ENCODE data around the gene TIGAR.

The TIGAR gene

DNA sequence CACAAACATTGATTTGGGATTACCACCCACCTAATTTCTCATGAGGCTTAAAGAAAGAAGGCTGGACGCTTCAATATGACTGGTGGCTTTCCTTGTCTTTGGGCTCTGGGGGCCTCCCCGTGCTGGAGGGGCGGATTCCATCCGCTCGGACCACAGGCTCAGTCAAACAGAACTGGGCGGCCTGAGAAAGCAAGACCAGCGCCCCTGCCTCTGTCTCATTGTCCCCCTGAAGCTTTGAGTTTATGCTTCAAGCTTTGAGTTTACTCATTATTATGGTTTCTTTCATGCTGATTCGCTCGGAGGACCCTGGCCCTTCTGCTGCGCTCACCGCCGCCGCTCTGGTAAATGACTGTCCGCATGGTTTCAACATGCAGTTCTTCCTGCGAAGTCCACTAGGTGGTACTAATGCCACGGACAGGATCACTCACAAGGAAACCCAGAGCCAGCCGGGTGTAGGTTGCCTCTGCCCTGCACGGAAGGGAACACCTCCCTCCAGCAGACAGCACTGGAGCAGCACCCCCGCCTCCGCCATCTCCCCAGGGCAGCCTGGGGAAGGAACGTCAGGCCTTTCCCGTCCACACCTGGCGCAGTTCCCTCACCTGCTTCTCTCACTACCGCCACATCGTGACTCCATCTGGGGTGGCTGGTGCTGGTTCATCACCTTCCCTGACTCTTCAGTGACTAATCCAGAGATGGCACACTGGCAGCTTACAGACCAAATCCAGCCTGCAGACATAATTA, 13.2 kb upstream of the TIGAR start:
- DNase-seq: peak; percentile 47

DNA sequence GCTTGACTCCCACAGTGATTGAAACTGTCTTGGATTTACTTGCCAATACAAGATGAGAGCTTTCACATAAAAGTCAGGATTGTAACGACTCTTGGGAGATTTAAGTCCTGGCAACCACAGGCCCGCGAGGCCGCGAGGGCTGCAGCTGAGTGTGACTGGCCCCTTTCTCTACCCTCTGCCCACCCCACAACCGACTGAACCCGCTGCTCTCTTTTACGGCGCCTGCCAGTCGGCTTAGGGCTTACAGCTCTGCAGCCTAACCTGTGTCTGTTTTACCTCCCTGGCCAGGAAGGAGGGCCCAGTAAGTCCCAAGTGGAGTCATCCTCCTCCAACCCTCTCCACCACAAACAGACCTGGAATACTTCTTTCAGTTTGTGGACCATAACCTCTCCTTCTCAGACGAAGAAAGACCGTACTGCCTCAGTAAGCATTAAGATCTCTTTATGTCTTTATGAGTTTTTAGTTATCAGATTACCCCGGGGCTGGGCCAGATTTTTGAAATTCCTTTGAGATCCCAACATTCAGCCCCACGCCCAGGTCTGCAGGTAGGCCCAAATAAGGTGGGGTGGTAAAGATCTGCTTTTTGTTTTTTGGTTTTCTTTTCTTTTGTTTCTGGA, 12.6 kb upstream of the TIGAR start:
- no peak for DNase-seq

DNA sequence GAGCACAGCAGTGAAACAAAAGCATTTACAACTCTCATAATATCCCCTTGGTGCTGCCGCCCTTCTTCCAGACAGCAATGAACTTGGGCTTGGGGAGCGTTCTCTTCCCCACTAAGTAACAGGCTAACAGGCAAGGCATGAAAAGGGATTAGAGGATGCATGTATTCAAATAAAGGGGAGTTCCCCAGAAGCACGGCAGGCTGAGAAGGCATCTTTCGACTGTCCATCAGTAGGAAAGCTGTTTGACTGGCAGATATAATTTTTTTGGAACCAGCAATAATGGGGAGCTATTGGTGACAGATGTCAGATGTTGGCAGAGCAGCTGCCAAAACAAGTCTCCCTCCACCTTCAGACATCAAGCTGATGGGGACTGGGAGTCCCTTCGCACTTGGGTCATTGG, 9.2 kb upstream of the TIGAR start:
- no peak for DNase-seq

DNA sequence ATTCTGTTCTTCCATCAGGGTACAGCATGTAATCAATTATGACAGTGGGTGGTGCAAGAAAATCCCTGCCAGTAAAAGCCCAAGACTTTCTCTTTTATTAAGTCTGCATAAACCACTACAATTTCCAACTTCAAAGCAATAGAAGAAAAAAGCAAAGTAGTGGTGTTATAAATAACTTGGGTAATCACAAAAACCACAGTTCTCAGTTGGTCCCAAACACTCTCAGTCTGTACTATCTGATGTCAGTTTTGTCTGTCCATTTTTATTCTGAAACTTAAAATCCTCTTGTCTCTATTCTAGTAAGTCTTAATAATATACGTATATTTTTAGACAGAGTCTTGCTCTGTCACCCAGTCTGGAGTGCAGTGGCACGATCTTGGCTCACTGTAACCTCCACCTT, 8.8 kb upstream of the TIGAR start:
- DNase-seq: no peak

DNA sequence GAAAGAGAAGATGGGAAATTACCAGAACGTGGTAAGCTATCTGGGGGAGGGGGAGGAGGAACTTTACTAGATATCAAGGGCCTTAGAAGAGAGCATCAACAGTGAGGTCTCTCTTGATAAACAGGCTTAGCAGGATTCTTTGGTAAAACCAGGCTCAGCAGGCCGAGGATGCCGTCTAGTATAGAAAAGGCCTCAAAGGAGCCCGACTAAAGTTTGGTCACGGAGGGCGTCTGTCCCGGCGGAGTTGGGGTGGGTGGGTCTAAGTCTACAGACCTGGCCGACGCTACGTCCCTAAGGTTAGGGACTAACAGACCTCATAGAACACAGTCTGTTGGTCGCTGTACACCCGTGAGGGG, 538 bp upstream of the TIGAR start:
- DNase-seq: no peak

DNA sequence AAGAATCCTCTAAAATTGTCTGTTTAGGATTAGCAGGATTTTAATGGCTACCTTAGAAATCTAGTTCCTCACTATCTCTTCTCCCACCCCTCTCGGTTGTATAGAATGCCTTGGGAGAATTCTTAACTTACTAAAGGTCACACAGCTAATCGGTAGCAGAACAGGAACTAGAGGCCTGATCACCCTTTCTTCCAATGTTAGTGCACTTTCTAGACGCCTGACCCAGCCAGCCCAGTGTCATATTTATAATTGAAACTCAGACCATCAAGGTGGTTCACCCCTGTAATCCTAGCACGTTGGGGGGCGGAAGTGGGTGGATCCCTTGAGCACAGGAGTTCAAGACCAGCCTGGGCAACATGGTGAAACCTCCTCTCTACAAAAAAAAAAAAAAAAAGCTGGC, 1.7 kb downstream of the TIGAR start:
- DNase-seq: no peak

DNA sequence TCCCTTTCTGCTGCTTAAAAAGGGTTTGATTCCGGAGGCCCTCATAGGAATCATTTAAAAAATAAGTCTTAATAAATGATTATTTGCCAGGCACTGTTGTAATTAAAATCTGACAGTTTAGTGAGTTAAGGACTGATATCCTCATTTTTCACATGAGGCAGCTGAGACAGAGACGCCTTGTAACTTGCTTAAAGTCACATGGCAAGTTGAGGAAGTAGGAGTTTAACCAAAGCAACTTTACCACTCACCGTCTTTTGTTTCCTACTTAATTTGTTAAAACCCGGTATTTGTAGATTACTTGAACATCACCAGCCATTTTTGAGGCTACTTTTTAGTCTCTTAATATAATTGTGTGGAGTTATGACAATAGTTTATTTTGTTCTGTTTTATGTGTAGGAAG, 2.4 kb downstream of the TIGAR start:
- DNase-seq: no peak

DNA sequence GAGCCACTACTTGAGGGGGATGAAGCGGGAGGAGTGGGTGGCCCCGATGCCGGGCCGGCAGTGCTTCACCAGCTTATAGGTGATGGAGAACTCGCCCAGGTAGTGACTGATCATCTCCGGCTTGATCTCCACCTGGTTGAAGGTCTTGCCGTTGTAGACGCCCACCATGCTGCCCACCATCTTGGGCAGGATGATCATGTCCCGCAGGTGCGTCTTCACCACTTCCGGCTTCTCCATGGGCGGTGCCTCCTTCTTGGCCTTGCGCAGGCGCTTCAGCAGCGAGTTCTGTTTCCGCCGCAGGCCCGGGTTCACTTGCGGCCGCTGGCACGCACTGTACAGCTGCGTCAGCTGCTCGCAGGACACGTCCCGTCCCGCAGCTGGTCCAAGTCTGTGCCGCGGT, 3.4 kb downstream of the TIGAR start:
- no peak for DNase-seq

DNA sequence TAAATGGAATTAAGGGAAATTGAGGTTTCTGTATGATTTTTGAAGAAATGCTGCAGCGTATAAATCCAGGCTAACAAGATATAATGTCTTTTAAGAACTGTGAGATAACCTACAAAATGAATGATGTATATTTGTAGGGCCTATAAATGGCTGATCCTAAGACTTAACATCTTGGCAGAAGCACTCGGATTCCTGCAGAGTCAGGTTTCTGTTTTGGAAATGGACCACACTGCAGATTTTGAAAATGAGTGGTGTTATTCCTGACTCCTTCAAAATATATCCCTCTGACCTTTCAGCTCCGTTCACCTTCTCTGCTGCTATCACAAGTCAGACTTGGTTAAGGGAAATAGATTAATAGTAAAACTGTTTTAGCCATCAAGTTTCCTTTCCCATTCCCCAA, 5.0 kb downstream of the TIGAR start:
- no peak for DNase-seq

DNA sequence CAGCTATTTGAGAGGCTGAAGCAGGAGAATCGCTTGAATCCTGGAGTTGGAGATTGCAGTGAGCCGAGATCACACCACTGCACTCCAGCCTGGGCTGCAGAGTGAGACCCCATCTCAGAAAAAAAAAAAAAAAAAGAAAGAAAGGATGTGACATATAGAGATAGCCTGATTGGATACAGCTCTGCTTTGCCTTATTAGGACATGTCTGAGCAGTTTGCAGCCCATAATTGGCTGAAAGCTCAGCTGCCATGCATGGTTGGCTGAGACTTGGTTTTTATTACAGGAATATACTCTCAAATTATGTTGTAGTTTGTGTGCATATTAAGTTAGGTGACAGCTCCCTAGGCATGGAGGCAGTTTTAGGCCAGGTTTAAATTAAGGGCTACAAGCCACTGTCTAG, 6.3 kb downstream of the TIGAR start:
- DNase-seq: no peak

DNA sequence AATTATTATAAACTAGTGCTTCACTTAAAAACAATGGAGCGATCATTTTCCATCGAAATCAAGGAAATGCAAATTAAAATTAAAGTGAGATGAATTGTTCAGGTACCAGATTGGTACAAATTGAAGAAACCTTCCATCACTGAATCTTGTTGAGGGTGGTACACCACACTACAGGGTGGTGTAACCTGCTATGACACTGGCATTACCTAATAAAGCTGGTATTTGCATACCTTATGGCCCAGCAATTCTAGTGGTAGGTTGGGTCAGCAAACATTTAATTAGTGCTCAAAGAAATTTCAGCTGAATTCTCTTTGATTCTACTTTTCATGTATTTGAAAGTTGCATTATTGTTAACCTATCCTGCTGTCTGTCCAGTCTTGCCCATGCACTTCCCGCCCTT, 9.2 kb downstream of the TIGAR start:
- no peak for DNase-seq

DNA sequence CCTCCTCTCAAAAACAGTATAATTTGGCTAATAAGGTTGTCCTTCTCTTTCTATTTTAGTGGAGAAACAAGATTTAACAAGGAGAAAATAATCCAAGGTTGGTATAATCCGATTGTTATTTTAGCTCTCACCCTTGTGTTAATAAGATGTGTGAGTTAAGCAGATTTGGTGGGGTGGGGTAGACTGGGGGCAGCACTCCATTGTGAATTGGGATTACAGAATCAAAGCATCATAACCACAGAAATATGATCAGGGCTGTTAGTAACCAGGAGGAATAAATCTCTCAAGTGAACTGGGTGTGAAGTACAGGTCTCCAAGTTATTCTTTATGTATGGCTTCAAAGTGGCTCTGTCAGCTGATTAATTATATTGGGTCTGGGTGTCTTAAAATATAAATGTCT, 10.2 kb downstream of the TIGAR start:
- no peak for DNase-seq

DNA sequence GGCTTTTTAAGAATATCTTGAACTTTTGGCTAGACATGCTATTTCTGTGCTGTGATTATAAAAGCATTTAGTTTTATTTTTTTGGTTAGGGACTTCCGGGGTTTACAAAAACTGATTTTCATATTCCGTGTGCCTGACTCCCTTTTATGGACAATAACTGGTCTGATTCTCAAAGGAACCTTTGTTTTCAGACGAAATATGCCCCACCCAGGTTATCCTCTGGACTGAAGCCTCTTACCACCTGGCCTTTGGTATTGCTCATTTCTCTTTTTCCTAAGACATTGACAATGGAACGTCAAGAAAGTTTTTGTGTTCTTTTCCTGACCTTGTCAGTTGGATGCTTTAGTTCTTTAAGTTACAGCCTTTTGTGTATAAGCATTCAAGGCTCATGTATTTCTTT, 10.8 kb downstream of the TIGAR start:
- no peak for DNase-seq

DNA sequence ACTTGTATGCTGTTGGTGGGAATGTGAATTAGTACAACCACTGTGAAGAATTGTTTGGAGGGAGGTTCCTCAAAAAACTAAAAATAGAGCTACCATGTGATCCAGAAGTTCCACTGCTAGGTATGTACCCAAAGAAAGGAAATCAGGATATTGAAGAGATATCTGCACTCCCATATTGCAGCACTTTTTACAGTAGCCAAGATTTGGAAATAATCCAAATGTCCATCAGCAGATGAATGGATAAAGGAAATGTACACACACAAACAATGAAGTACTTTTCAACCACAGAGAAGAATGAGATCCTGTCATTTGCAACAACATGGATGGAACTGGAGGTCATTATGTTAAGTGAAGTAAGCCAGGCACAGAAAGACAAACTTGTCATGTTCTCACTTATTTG, 25.9 kb downstream of the TIGAR start:
- DNase-seq: no peak

DNA sequence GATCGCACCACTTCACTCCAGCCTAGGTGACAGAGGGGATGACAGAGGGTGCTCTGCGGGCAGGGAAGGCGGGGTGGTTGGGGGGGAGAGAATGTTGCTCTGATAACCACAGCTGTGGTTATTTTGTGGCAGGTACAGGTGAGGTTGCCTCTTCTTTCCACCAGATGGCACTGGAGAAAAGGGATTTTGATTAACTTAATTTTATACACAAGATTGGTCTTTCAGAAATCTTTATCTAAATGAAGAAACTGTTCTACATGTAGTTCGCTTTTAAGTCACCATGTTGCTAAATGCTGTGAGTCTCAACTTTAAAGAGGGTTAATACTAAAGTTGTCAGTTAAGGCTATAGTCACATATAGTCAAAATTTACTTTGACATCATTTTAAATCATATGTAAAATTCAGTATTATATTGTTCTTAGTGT, 32.8 kb downstream of the TIGAR start:
- DNase-seq: no peak

DNA sequence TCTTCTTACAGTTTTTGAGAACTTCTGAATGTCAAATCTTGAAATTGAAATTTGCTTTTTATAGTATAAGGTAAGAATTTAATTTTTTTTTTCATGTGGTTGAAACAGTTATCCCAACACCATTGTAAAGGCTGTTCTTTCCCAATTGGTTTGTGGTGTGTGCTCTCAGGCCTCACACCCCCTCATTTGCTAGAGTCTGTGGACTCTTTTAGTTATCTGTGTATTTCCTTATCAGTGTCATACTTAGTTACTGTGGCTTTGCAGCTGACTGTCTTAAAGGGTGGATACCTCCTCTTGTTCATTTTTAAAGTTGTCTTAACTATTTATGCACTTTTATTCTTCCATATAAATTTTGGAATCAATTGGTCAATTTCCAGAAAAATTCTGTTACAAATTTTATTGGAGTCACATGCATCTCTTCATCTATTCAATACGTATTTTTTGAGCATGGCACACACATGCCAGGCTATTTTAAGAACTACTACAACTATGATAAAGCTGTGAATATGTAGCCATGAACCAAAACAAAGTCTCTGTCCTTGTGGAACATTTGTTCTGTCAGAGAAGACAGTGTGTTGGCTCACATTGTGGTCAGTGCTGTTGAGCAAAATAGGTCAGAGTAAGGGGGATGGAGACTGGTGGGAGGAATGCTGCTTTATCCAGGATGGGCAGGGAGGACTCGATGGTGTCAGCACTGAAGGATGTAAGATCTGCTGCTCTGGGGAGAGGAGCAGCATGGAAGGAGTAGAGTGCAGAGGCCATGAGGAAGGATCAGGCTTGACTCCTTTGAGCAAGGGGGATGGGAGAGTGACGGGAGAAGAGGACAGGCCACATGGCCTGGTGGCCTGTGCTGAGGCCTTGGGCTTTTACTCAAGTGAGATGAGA, 34.4 kb downstream of the TIGAR start:
- no peak for DNase-seq

DNA sequence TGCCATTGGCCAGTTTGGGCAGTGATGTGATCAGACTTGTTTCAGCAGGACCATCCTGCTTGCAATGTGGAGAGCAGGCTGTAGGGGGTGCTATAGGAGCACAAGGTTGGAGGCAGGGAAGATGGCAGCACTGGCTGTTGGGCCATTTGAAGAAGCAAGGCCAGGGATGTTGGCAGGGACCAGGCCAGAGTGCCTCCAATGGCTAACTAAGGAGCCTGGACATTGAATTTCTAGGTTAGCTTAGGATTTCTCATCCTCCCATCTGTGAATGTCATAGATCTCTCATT, 35.0 kb downstream of the TIGAR start:
- DNase-seq: no peak

DNA sequence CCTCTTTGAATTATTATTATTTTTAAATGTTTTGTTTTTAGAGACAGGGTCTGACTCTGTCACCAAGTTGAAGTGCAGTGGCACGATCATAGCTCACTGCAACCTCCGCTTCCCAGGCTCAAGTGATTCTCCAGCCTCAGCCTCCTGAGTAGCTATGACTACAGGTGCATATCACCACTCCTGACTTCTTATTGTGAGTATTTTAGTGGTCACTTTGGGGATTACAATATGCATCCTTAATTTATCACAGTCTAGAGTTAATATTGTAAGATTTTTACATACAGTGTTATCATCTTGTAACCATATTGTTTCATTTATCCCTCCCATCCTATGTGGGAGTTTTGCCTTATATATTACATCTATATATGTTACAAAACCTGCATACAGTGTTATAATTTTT, 45.1 kb downstream of the TIGAR start:
- no peak for DNase-seq

DNA sequence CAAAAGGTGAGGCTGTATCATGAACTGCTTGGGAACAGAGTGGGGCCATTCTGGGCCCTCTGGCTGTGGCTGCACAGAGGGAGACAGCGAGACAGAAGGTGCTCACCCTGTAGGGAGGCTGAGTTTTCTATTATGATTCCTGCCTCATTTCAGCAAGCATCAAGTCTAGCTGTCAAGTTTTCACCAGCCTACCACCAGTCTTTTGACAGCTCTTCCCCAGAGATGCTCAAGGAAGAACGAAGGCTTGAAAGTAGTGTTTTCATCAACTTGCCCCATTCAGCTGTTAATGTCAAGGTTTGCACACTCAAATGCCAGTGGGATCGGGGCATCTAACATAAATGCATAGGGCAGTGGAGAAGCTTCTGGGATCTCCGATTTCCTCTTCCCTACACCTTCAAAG, 48.5 kb downstream of the TIGAR start:
- no peak for DNase-seq

DNA sequence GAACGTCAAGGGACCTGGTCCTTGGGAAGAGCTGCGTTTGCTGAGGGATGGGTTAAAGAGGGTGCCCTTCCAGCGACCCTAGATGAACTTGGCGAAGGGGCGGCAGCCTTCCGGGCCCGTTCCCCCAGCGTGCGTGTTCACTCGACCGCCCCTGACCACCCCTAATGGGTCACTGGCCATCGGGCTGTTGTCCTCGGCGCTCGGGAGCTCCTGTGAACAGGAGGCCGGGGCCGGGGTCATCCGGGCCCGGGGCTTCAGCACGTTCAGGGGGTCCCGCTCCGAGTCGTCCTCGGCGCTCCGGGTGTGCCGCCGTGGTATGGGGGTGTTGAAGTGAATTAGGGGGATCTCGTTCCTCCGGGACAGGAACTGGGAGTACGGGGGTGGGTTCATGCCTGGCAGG, 49.3 kb downstream of the TIGAR start:
- DNase-seq: no peak

DNA sequence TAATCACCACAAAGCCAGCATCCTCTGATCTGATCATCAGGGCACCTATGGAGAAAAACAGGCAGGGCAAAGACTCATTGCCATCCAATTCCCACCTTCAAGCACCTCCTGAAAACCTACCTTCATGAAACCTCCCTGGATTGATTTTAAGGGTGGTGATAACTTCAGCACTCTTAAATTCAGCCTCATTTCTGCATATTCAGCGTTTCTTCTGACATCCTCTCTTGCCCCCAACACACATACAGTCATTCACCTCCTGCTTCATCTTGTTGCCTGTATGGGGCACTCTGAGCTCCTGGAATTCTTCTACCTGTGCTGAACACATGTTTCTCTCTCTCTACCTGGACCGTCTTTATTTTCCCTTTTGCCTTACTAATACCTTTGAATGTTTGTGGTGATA, 51.6 kb downstream of the TIGAR start:
- no peak for DNase-seq

DNA sequence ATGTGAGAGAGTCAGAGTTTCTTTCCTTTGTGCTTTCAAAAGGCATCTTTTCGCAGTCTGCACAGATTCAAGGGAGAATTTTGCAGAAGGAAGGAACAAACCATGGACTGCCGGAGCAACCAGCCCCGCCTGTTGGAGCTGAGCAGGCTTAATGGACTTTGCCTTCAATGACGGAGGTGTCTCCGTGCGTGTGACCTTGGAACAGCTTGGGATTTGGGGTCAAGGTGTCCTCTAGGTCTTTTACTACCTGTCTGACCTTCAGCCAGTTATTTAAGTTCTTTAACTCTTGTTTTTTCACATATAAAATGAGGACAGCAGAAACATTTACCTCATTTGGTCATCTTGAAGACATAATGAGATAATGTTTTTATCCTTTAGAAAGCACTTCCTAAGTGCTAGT, 54.4 kb downstream of the TIGAR start:
- no peak for DNase-seq

DNA sequence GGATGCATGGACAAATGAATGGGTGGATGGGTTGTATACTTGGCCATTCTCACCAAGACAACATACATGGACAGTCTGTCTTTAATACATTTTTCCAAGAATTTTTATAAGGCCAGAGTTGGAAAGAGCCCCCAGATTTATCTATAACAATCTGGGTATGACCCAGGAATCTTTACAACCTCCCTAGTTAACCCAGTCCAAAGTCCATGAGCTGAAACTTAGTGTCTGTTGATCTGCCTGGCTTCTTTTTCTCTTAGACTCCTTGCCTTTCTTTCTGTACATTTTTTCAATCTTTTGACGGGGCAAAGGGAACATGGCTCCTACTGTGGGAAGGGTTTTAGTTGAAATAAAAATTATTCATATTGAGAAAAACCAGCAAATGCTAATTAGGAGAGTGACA, 57.8 kb downstream of the TIGAR start:
- DNase-seq: no peak

DNA sequence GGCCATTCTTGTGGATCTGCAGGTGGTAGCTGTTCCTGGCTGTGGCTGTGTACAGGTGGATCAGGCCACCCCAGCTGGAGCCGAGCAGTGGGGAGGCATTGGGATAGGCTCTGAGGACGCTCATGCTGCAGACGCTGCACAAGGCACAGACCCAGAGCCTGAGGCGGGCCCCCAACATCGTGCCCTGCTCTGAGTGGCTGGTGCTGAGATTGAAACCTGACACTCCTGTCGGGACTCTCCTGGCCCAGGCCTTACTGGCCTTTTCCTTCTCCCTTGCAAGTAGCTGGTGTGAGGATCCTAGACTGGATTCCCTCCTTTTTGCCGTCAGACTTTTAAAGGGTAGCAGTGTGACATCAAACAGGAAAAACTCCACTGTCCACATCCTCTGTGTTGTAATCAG, 58.4 kb downstream of the TIGAR start, which contains the start of gene FGF23:
Gene FGF23 (minus strand): TSS at position 308 of the 400 bp plus-strand sequence. CDS start 130 bp downstream, at position 178.
- no peak for DNase-seq

Data from midbrain (tissue), 1 donor.